Gastroesophageal sphincter (tissue), 4 donors: ENCODE measurements around the gene EHBP1. TPM values are rescaled to one million over a fixed set of nuclear protein-coding genes. Genes with fewer than 3 reads are reported as not detected.

Experiments
- ATAC-seq: fragments of 150-250 bp; one replicate; pipeline ENCODE4 v1.9.1; 2016; ENCODE audit warnings: mild to moderate bottlenecking, moderate library complexity
- H3K27ac ChIP-seq, 4 donors: fragments of 200-600 bp; sonication (generic) in 3 of 4; 1 replicate in 3 of 4; 2 replicates in 1 of 4; pipeline ENCODE4 v1.5.1; 2016 to 2019
- H3K27me3 ChIP-seq: fragments of 200-600 bp; sonication (generic); one replicate; pipeline ENCODE4 v1.5.1; 2019
- H3K36me3 ChIP-seq, 2 donors: fragments of 200-600 bp; sonication (generic); one replicate each; pipeline ENCODE4 v1.5.1; 2019; ENCODE audit warnings: control low read depth in 1 of 2
- H3K4me1 ChIP-seq, 3 donors: fragments of 200-600 bp; sonication (generic); 1 replicate in 2 of 3; 2 replicates in 1 of 3; pipeline ENCODE4 v1.5.1; 2016 to 2019; ENCODE audit warnings: control low read depth in 2 of 3
- H3K4me3 ChIP-seq, 2 donors: fragments of 200-600 bp; sonication (generic); one replicate each; pipeline ENCODE4 v1.5.1; 2019; ENCODE audit warnings: mild to moderate bottlenecking in 1 of 2, moderate library complexity in 1 of 2
- H3K9me3 ChIP-seq, 3 donors: fragments of 200-600 bp; sonication (generic); one replicate each; pipeline ENCODE4 v1.5.1; 2017 to 2019; ENCODE audit warnings: control low read depth in 2 of 3
- EP300 ChIP-seq: sonication (generic); formaldehyde crosslinking; IDR thresholded peaks from one replicate; pipeline ENCODE4 v1.6.1; 2017; ENCODE audit warnings: antibody characterized with exemption, mild to moderate bottlenecking
- POLR2A ChIP-seq, 2 donors: fragments of 450-650 bp; IDR thresholded peaks; one replicate each; pipeline ENCODE4 v1.6.1; 2017; ENCODE audit warnings: antibody characterized with exemption in 2 of 2, mild to moderate bottlenecking in 2 of 2, moderate library complexity in 1 of 2
- POLR2AphosphoS5 ChIP-seq: sonication (generic); formaldehyde crosslinking; IDR thresholded peaks from one replicate; pipeline ENCODE4 v1.6.1; 2017; ENCODE audit warnings: antibody characterized with exemption
- WGBS, 2 donors: methylation state at CpG; one replicate each; pipeline ENCODE4 v1.1.5; 2018; ENCODE audit warnings: low coverage in 1 of 2; 5-methylcytosine and 5-hydroxymethylcytosine counted together
- total RNA-seq, 4 donors: library from RNA; depleted of rRNA; stranded (reverse); fragments of >200 nt; gene quantifications; one replicate each; pipeline ENCODE4 v1.1.0, GENCODE V29; 2016
- TF ChIP-seq, protein P1 (sequence below), 4 experiments: fragments of 200-600 bp in 2 of 4; fragments of 450-650 bp in 2 of 4; sonication (generic) in 1 of 4; IDR thresholded peaks; one replicate each; pipeline ENCODE4 v1.5.1; 2017 to 2019; ENCODE audit warnings: antibody characterized with exemption in 4 of 4, mild to moderate bottlenecking in 2 of 4, moderate library complexity in 2 of 4

Gene EHBP1
- total RNA-seq, 4 donors from 2014 or later: 82.4 to 159 (median 146) TPM

DNA sequence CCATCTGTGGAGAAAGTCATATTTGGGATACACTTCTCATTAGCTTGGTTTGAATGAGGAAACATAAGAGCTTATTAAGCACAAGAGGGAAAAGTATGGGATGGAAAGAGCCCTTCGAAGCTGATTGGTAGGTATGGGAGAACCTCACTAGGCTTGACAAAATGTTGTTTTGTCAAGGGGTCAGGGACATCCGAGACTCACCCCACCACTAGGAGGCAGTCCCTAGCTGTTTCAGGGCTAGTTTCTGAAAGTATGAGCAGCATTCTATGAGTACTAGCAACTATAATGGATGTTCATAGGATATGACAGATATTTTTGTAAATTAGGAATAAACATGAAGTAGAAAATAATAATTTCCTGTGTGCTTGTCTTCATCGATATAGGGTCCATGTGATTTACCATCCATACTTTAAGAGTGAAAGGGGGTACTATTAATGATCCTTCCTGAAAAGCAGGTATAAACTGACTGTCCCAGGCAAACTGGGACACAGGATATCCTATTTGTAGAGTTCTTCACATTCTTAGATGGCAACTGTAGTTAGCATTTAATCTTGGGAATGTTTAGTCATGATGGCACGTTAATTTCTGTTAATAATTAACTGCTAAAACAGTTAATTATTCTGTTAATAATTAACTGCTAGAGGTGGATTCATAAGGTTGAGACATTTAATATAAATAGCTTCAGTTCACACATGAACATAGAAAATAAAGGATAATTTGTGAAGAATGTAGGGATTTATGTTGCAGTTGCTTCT is 373.5 kb downstream of the EHBP1 start:
- peaks cover 44% of the 10 kb centered on the region for H3K27me3 ChIP-seq
- H3K36me3 ChIP-seq: no peaks in the 10 kb centered on the region
- TF ChIP-seq POLR2A (IDR thresholded peaks at IDR 0.05) (no peak), POLR2AphosphoS5 (no peak), EP300 (no peak)
- TF ChIP-seq, protein P1, sequence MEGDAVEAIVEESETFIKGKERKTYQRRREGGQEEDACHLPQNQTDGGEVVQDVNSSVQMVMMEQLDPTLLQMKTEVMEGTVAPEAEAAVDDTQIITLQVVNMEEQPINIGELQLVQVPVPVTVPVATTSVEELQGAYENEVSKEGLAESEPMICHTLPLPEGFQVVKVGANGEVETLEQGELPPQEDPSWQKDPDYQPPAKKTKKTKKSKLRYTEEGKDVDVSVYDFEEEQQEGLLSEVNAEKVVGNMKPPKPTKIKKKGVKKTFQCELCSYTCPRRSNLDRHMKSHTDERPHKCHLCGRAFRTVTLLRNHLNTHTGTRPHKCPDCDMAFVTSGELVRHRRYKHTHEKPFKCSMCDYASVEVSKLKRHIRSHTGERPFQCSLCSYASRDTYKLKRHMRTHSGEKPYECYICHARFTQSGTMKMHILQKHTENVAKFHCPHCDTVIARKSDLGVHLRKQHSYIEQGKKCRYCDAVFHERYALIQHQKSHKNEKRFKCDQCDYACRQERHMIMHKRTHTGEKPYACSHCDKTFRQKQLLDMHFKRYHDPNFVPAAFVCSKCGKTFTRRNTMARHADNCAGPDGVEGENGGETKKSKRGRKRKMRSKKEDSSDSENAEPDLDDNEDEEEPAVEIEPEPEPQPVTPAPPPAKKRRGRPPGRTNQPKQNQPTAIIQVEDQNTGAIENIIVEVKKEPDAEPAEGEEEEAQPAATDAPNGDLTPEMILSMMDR (IDR thresholded peaks at IDR 0.05): no peak
- no peak overlapping the region for H3K4me3 ChIP-seq
- WGBS, 2 donors: 63 to 95% methylated on average over 2 to 4 of the region's 4 CpGs
- H3K27ac ChIP-seq: no peak overlapping the region
- no peaks in the 10 kb centered on the region for H3K4me1 ChIP-seq
- no peak for ATAC-seq
- no peaks in the 10 kb centered on the region for H3K9me3 ChIP-seq

GRCh38 chr2:63081404-63081803 is 375.9 kb downstream of the EHBP1 start:
- Histone ChIP-seq H3K9me3 (no peaks in the 10 kb centered on the region), H3K27ac (no peak overlapping the region)
- WGBS, 2 donors: 53 to 61% methylated on average over 3 to 4 of the region's 4 CpGs

GRCh38 chr2:63086687-63087086 is 381.2 kb downstream of the EHBP1 start:
- ATAC-seq: no peak
- H3K4me1 ChIP-seq: no peaks in the 10 kb centered on the region
- H3K27ac ChIP-seq: no peak overlapping the region
- 43 to 64% methylated on average over 1 of the region's 1 CpG for WGBS, 2 donors
- H3K9me3 ChIP-seq: no peaks in the 10 kb centered on the region
- H3K27me3 ChIP-seq: peaks cover 16% of the 10 kb centered on the region
- no peaks in the 10 kb centered on the region for H3K36me3 ChIP-seq
- no peak overlapping the region for H3K4me3 ChIP-seq
- TF ChIP-seq POLR2AphosphoS5 (no peak), EP300 (no peak), POLR2A (IDR thresholded peaks at IDR 0.05) (no peak)
- TF ChIP-seq, protein P1 (IDR thresholded peaks at IDR 0.05): no peak

More at GRCh38 chr2:63081404-63081803, 375.9 kb downstream of the EHBP1 start:
- no peak for TF ChIP-seq POLR2A (IDR thresholded peaks at IDR 0.05)
- TF ChIP-seq, protein P1 (IDR thresholded peaks at IDR 0.05): no peak
- no peak for TF ChIP-seq EP300
- TF ChIP-seq POLR2AphosphoS5: no peak
- no peaks in the 10 kb centered on the region for H3K4me1 ChIP-seq
- no peak for ATAC-seq
- no peaks in the 10 kb centered on the region for H3K36me3 ChIP-seq
- no peak overlapping the region for H3K4me3 ChIP-seq
- peaks cover 44% of the 10 kb centered on the region for H3K27me3 ChIP-seq

GRCh38 chr2:63092401-63092800 is 386.9 kb downstream of the EHBP1 start:
- no peak for ATAC-seq
- no peaks in the 10 kb centered on the region for H3K36me3 ChIP-seq
- 78 to 100% methylated on average over 1 of the region's 1 CpG for WGBS, 2 donors
- H3K27ac ChIP-seq: no peak overlapping the region
- no peaks in the 10 kb centered on the region for H3K27me3 ChIP-seq
- no peaks in the 10 kb centered on the region for H3K9me3 ChIP-seq
- no peak overlapping the region for H3K4me3 ChIP-seq
- H3K4me1 ChIP-seq: no peaks in the 10 kb centered on the region
- TF ChIP-seq POLR2A (IDR thresholded peaks at IDR 0.05): no peak
- no peak for TF ChIP-seq EP300
- TF ChIP-seq POLR2AphosphoS5: no peak
- TF ChIP-seq, protein P1 (IDR thresholded peaks at IDR 0.05): no peak

DNA sequence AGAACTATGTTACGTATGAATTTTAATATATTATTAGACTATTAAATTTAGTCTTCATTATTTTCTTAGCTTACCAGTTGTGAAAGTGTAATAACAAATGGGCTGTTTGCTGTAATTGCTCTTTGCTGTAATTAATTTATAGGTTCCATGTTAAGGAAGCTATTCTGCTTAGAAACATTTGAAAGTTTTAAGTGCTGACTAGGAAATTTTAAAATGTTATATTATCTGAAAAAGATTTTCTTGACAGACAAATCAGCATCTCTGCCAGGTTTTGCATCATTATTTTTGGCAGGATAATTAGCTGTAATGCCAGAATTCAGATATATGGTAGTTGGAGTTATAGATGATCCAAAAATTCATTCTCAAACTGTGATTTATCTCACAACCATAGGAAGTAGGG is 387.3 kb downstream of the EHBP1 start:
- Histone ChIP-seq H3K36me3 (no peaks in the 10 kb centered on the region), H3K4me3 (no peak overlapping the region), H3K9me3 (no peaks in the 10 kb centered on the region), H3K4me1 (no peaks in the 10 kb centered on the region), H3K27me3 (no peaks in the 10 kb centered on the region), H3K27ac (no peak overlapping the region)
- TF ChIP-seq EP300: no peak
- no peak for TF ChIP-seq POLR2AphosphoS5
- no peak for TF ChIP-seq POLR2A (IDR thresholded peaks at IDR 0.05)
- TF ChIP-seq, protein P1 (IDR thresholded peaks at IDR 0.05): no peak
- no peak for ATAC-seq
- 0 to 46% methylated on average over 1 of the region's 1 CpG for whole genome bisulfite sequencing, 2 donors
